ENCODE data around the gene RFPL1. TPM values are rescaled to one million over a fixed set of nuclear protein-coding genes. Genes with fewer than 3 reads are reported as not detected.
"Not testable (repeated sequence)": the region's sequence is repeated elsewhere in the genome, so short reads cannot be mapped to it uniquely, and the experiment has no call there.

RFPL1 gene
- total and polyA plus RNA-seq, 2 of the 13 experiments (the other 11 are each of a cell fraction or from before 2014, with no cell fraction given): not detected

- TF ChIP-seq ZBTB38 (CRISPR knock-in tag; IDR thresholded peaks at IDR 0.05): 0 out of 2 replicates have a peak, but pooled peaks have one; percentile 40
These were observed 23.3 kb upstream of the RFPL1 start (continued) for GRCh38 chr22:29414951-29415591.

GRCh38 chr22:29418704-29419103 is 19.7 kb upstream of the RFPL1 start:
- ATAC-seq; H3K4me2 ChIP-seq (ENCODE audit: low read depth, low read length); intact Hi-C loops (cut with micrococcal nuclease; ENCODE audit: unreplicated experiment); H3K27me3 ChIP-seq (ENCODE audit: control insufficient read depth in 1 of 2, insufficient read depth in 2 of 2, low read length in 2 of 2); CTCF ChIA-PET (ENCODE audit: low intra/inter-chr PET ratio, low total read pairs); H3K4me3 ChIP-seq (replicated peaks in 1 of 3; ENCODE audit: insufficient read depth in 1 of 3, low read depth in 2 of 3, low read length in 3 of 3); in situ Hi-C loops (cut with HindIII; ENCODE audit: extremely low pct_ligation_motif_present, low pct_unique_long_range_greater_than_20kb); FAIRE-seq; H4K20me1 ChIP-seq (ENCODE audit: insufficient read depth, low read length); H3K79me2 ChIP-seq (ENCODE audit: insufficient read depth, low read length); H3K9me3 ChIP-seq (ENCODE audit: low read length); DNase-seq (ENCODE audit: low spot score); H3K9ac ChIP-seq (ENCODE audit: insufficient read depth, low read depth, low read length); BruUV-seq (replicated peaks); H3K27ac ChIP-seq (ENCODE audit: extremely low read length, insufficient read depth, low read length); H3K36me3 ChIP-seq (replicated peaks in 1 of 2; ENCODE audit: control insufficient read depth in 1 of 2, insufficient read depth in 2 of 2, low read length in 2 of 2); H2AFZ ChIP-seq (ENCODE audit: low read length); H3K4me1 ChIP-seq (ENCODE audit: insufficient read depth, low read length); POLR2A ChIA-PET: not testable (repeated sequence)
- 12% methylated on average over 5 of the region's 5 CpGs for WGBS (ENCODE audit: low lambda C conversion rate)

GRCh38 chr22:29426476-29426875 is 11.9 kb upstream of the RFPL1 start:
- FAIRE-seq (no peak), DNase-seq (ENCODE audit: low spot score) (no peak), ATAC-seq (no peak)
- intact Hi-C loops (cut with micrococcal nuclease; ENCODE audit: unreplicated experiment): no loop called here
- in situ Hi-C loops (cut with HindIII; ENCODE audit: extremely low pct_ligation_motif_present, low pct_unique_long_range_greater_than_20kb): no loop called here
- 41% methylated on average over 7 of the region's 7 CpGs for WGBS (ENCODE audit: low lambda C conversion rate)
- H3K4me3 ChIP-seq (replicated peaks in 1 of 3; ENCODE audit: insufficient read depth in 1 of 3, low read depth in 2 of 3, low read length in 3 of 3): no peak overlapping the region
- CTCF ChIA-PET (ENCODE audit: low intra/inter-chr PET ratio, low total read pairs): no interaction called here
- POLR2A ChIA-PET: no interaction called here
- H3K79me2 ChIP-seq (ENCODE audit: insufficient read depth, low read length): no peaks in the 10 kb centered on the region
- no peaks in the 10 kb centered on the region for H4K20me1 ChIP-seq (ENCODE audit: insufficient read depth, low read length)
- H3K4me2 ChIP-seq (ENCODE audit: low read depth, low read length): no peak overlapping the region
- no peak for TF ChIP-seq ZNF264 (CRISPR knock-in tag; IDR thresholded peaks at IDR 0.05)
- TF ChIP-seq ZNF775 (CRISPR knock-in tag; IDR thresholded peaks at IDR 0.05; ENCODE audit: borderline replicate concordance): no peak
- no peak for TF ChIP-seq KDM5A (IDR thresholded peaks at IDR 0.05; ENCODE audit: borderline replicate concordance, low read length)
- TF ChIP-seq KAT8 (CRISPR knock-in tag; IDR thresholded peaks at IDR 0.05): no peak
- no peak for TF ChIP-seq KLF11 (CRISPR knock-in tag; IDR thresholded peaks at IDR 0.05)
- TF ChIP-seq ZHX1 (CRISPR knock-in tag; IDR thresholded peaks at IDR 0.05; ENCODE audit: low read depth): no peak
- no peak for TF ChIP-seq PAX8 (CRISPR knock-in tag; IDR thresholded peaks at IDR 0.05; ENCODE audit: borderline replicate concordance)
- TF ChIP-seq NFKB2 (CRISPR knock-in tag; IDR thresholded peaks at IDR 0.05; ENCODE audit: borderline replicate concordance): no peak
- no peak for TF ChIP-seq WIZ (CRISPR knock-in tag; IDR thresholded peaks at IDR 0.05)
- H3K27ac ChIP-seq (ENCODE audit: extremely low read length, insufficient read depth, low read length): no peak overlapping the region
- peaks cover 0 to 12% of the 10 kb centered on the region in 2 experiments; a peak in 4 of 5 replicates for H3K27me3 ChIP-seq (ENCODE audit: control insufficient read depth in 1 of 2, insufficient read depth in 2 of 2, low read length in 2 of 2)
- no peak overlapping the region for H2AFZ ChIP-seq (ENCODE audit: low read length)
- no peaks in the 10 kb centered on the region for H3K4me1 ChIP-seq (ENCODE audit: insufficient read depth, low read length)
- H3K9me3 ChIP-seq (ENCODE audit: low read length): no peaks in the 10 kb centered on the region
- BruUV-seq (replicated peaks): no TSS peak
- H3K9ac ChIP-seq (ENCODE audit: insufficient read depth, low read depth, low read length): no peak overlapping the region
- no peaks in the 10 kb centered on the region for H3K36me3 ChIP-seq (replicated peaks in 1 of 2; ENCODE audit: control insufficient read depth in 1 of 2, insufficient read depth in 2 of 2, low read length in 2 of 2)
